A549 (cell line): ENCODE measurements around the gene FGR. TPM values are rescaled to one million over a fixed set of nuclear protein-coding genes. Genes with fewer than 3 reads are reported as not detected.

Experiments
- ATAC-seq, 2 experiments: fragments of 200-7000 bp in 1 of 2; fragments of >200 bp in 1 of 2; cut with Nextera tagmentation in 1 of 2; cut with Tn5 transposase in 1 of 2; 3 replicates each; pipeline versions ENCODE4 v1.8.0 to v1.9.1; 2018 to 2020; ENCODE audit warnings: mild to moderate bottlenecking in 1 of 2, moderate library complexity in 1 of 2
- CTCF ChIA-PET: fragments of 300-600 bp; sonication (Branson Sonifier 250); formaldehyde crosslinking; extraction: SDS; loops from one replicate; lab custom pipeline; 2021; ENCODE audit warnings: antibody characterized with exemption, inconsistent platforms; lab: Yijun Ruan, JAX
- POLR2A ChIA-PET: fragments of 350-600 bp; formaldehyde crosslinking; extraction: SDS; loops from one replicate; lab custom pipeline; 2021; ENCODE audit warnings: antibody characterized with exemption, inconsistent platforms; lab: Yijun Ruan, JAX
- DNase-seq, 2 experiments: peaks; one replicate each; pipeline versions ENCODE4 v3.0.0 to v3.0.0-alpha.2; 2011 to 2016; ENCODE audit warnings: low read depth in 1 of 2, low spot score in 1 of 2
- FAIRE-seq: peaks from 2 replicates; lab custom pipeline; 2011; peaks lifted over from hg19 to GRCh38; lab: Jason Lieb, UNC
- H3K27ac ChIP-seq, 2 experiments: fragments of >200 bp; sonication (Bioruptor Twin); formaldehyde crosslinking; 3 replicates each; pipeline ENCODE4 v1.5.1; 2016 to 2017
- H3K4me1 ChIP-seq: fragments of >200 bp; sonication (Bioruptor Twin); formaldehyde crosslinking; 3 replicates; pipeline ENCODE4 v1.6.1; 2016
- H3K4me2 ChIP-seq: fragments of >200 bp; sonication (Bioruptor Twin); formaldehyde crosslinking; 3 replicates; pipeline ENCODE4 v1.6.1; 2016
- H3K4me3 ChIP-seq: fragments of >200 bp; sonication (Bioruptor Twin); formaldehyde crosslinking; 3 replicates; pipeline ENCODE4 v1.5.1; 2016
- H3K9me3 ChIP-seq: fragments of >200 bp; sonication (Bioruptor Twin); formaldehyde crosslinking; 3 replicates; pipeline ENCODE4 v1.6.1; 2016
- CEBPB ChIP-seq, 2 experiments: fragments of >200 bp in 1 of 2; sonication (Bioruptor Twin) in 1 of 2; formaldehyde crosslinking in 1 of 2; IDR thresholded peaks; 2 replicates each; pipeline ENCODE4 v1.6.1; 2012 to 2016
- CHD2 ChIP-seq: fragments of 150-350 bp; IDR thresholded peaks from 2 replicates; pipeline ENCODE4 v1.6.1; 2014; ENCODE audit warnings: low read length; ENCODE audit not compliant: partially characterized antibody
- CHD4 ChIP-seq: fragments of 200-600 bp; sonication (generic); IDR thresholded peaks from 2 replicates; pipeline ENCODE4 v1.6.1; 2016; ENCODE audit warnings: antibody characterized with exemption, mild to moderate bottlenecking, borderline replicate concordance
- EHMT2 ChIP-seq: fragments of 200-600 bp; sonication (generic); IDR thresholded peaks from 2 replicates; pipeline ENCODE4 v1.6.1; 2016; ENCODE audit warnings: antibody characterized with exemption, low read depth, mild to moderate bottlenecking, moderate library complexity
- FOXS1 ChIP-seq: fragments of 250-450 bp; sonication (Bioruptor Pico); IDR thresholded peaks from 2 replicates; pipeline ENCODE4 v1.5.0; 2020; ENCODE audit warnings: mild to moderate bottlenecking, moderate library complexity
- GATA3 ChIP-seq: IDR thresholded peaks from 2 replicates; pipeline ENCODE4 v1.6.1; 2012; ENCODE audit warnings: borderline replicate concordance
- HES2 ChIP-seq: fragments of >200 bp; sonication (Bioruptor Twin); formaldehyde crosslinking; IDR thresholded peaks from 2 replicates; pipeline ENCODE4 v1.6.1; 2016
- HOXA7 ChIP-seq: fragments of 250-450 bp; sonication (Bioruptor Pico); IDR thresholded peaks from 2 replicates; pipeline ENCODE4 v1.5.0; 2020; ENCODE audit warnings: mild to moderate bottlenecking, moderate library complexity
- KDM1A ChIP-seq: fragments of 200-600 bp; sonication (generic); IDR thresholded peaks from 2 replicates; pipeline ENCODE4 v1.6.1; 2016; ENCODE audit warnings: low read depth, mild to moderate bottlenecking
- MAX ChIP-seq: IDR thresholded peaks from 2 replicates; pipeline ENCODE4 v1.6.1; 2012
- PBX3 ChIP-seq: IDR thresholded peaks from 2 replicates; pipeline ENCODE4 v1.6.1; 2012
- REST ChIP-seq: fragments of 200-600 bp; sonication (generic); IDR thresholded peaks from 2 replicates; pipeline ENCODE4 v1.6.1; 2016; ENCODE audit warnings: antibody characterized with exemption, mild to moderate bottlenecking, moderate library complexity
- USF2 ChIP-seq: fragments of 450-650 bp; IDR thresholded peaks from 2 replicates; pipeline ENCODE4 v1.6.1; 2014; ENCODE audit warnings: antibody characterized with exemption
- ZFP36 ChIP-seq: fragments of 450-650 bp; IDR thresholded peaks from 2 replicates; pipeline ENCODE4 v1.6.1; 2014; ENCODE audit warnings: borderline replicate concordance; ENCODE audit not compliant: partially characterized antibody
- ZNF302 ChIP-seq: fragments of 250-450 bp; sonication (Bioruptor Pico); IDR thresholded peaks from 2 replicates; pipeline ENCODE4 v1.9.0; 2021; ENCODE audit warnings: inconsistent platforms, mild to moderate bottlenecking, moderate library complexity
- ZSCAN20 ChIP-seq: fragments of 250-450 bp; sonication (Bioruptor Pico); IDR thresholded peaks from 2 replicates; pipeline ENCODE4 v1.8.0; 2022; ENCODE audit warnings: mild to moderate bottlenecking, moderate library complexity
- WGBS: methylation state at CpG from one replicate; pipeline ENCODE4 v1.1.6; 2017; ENCODE audit errors: missing lambda C conversion rate; 5-methylcytosine and 5-hydroxymethylcytosine counted together
- polyA plus RNA-seq, 4 experiments: library from polyadenylated mRNA; depleted of rRNA in 3 of 4; stranded (reverse); fragments of >200 nt; fragmentation: RNase III in 1 of 4; extraction: RNeasy Plus Mini Kit Qiagen cat#74134 plus additional on column Dnase treatment in 1 of 4; gene quantifications; 2 replicates in 3 of 4; 3 replicates in 1 of 4; pipeline ENCODE4 v1.2.3, GENCODE V29; 2011 to 2017

FGR gene
- polyA plus RNA-seq, 2 of the 4 experiments (the other 2 are of a cell fraction), result not detected

- no peaks in the 10 kb centered on the region for H3K9me3 ChIP-seq
- H3K27ac ChIP-seq, result no peak overlapping the region
- ATAC-seq (no peak), FAIRE-seq (no peak), DNase-seq (no peak)
- H3K4me2 ChIP-seq, result no peak overlapping the region
- 66% methylated on average over 7 of the region's 11 CpGs for WGBS
- TF ChIP-seq HES2 (no peak), ZNF302 (no peak), CHD4 (no peak), HOXA7 (no peak), ZFP36 (no peak)
- CTCF ChIA-PET, result interaction anchor here (1.7 to 2.0 kb wide), 2 partner anchors 43 to 292 kb away, joined by 3 to 7 read pairs; no protein-coding TSS in a partner anchor
- H3K4me3 ChIP-seq, result no peak overlapping the region
- H3K4me1 ChIP-seq, result peaks cover 3% of the 10 kb centered on the region; the same call in 1 of the 3 replicates
- POLR2A ChIA-PET, result no interaction called here
Measured at GRCh38 chr1:27626031-27626935, 8.7 kb downstream of the FGR start.

- FAIRE-seq (no peak), DNase-seq (no peak), ATAC-seq (no peak)
- Histone ChIP-seq H3K9me3 (no peaks in the 10 kb centered on the region), H3K27ac (no peak overlapping the region), H3K4me2 (no peak overlapping the region), H3K4me3 (no peak overlapping the region), H3K4me1 (peaks cover 4% of the 10 kb centered on the region; the same call in 1 of the 3 replicates)
- WGBS, result 71% methylated on average over 7 of the region's 7 CpGs
- no peak for TF ChIP-seq REST
- no peak for TF ChIP-seq FOXS1 (CRISPR knock-in tag)
- TF ChIP-seq GATA3, result no peak
- no peak for TF ChIP-seq USF2
- no peak for TF ChIP-seq CHD2
- TF ChIP-seq EHMT2, result no peak
- no peak for TF ChIP-seq ZFP36
- ChIA-PET CTCF (interaction anchor here (1.7 to 2.0 kb wide), 2 partner anchors 45 to 290 kb away, joined by 3 to 7 read pairs; no protein-coding TSS in a partner anchor), POLR2A (no interaction called here)
Measured at GRCh38 chr1:27624467-27625178, 10.4 kb downstream of the FGR start.

- 0 out of 6 replicates have a peak, but pooled peaks of 1 of the 2 experiments have one; percentile 35 for ATAC-seq
- ChIA-PET POLR2A (no interaction called here), CTCF (interaction anchor here (0.6 kb wide), 1 partner anchor 205 kb away, joined by 3 read pairs; no protein-coding TSS in a partner anchor)
- FAIRE-seq, result no peak
- 86% methylated on average over 11 of the region's 13 CpGs for WGBS
- no peak overlapping the region for H3K4me3 ChIP-seq
- H3K27ac ChIP-seq, result no peak overlapping the region
- no peak overlapping the region for H3K4me2 ChIP-seq
- no peaks in the 10 kb centered on the region for H3K9me3 ChIP-seq
- DNase-seq, result no peak
- H3K4me1 ChIP-seq, result peaks cover 4% of the 10 kb centered on the region; the same call in 1 of the 3 replicates
- TF ChIP-seq KDM1A (no peak), REST (no peak), CEBPB (IDR thresholded peaks at IDR 0.05) (no peak), ZSCAN20 (CRISPR knock-in tag) (no peak), PBX3 (no peak), USF2 (no peak), MAX (no peak)
Measured at GRCh38 chr1:27623327-27624212, 11.4 kb downstream of the FGR start.
